GM21723 (cell line): ENCODE measurements around the gene DVL3.

Source experiments
- ATAC-seq: cut with Tn5 transposase; IDR thresholded peaks from one replicate; pipeline ENCODE4 v1.9.1; 2021; ENCODE audit warnings: mild to moderate bottlenecking, moderate library complexity; ENCODE audit not compliant: unreplicated experiment

The DVL3 gene

DNA sequence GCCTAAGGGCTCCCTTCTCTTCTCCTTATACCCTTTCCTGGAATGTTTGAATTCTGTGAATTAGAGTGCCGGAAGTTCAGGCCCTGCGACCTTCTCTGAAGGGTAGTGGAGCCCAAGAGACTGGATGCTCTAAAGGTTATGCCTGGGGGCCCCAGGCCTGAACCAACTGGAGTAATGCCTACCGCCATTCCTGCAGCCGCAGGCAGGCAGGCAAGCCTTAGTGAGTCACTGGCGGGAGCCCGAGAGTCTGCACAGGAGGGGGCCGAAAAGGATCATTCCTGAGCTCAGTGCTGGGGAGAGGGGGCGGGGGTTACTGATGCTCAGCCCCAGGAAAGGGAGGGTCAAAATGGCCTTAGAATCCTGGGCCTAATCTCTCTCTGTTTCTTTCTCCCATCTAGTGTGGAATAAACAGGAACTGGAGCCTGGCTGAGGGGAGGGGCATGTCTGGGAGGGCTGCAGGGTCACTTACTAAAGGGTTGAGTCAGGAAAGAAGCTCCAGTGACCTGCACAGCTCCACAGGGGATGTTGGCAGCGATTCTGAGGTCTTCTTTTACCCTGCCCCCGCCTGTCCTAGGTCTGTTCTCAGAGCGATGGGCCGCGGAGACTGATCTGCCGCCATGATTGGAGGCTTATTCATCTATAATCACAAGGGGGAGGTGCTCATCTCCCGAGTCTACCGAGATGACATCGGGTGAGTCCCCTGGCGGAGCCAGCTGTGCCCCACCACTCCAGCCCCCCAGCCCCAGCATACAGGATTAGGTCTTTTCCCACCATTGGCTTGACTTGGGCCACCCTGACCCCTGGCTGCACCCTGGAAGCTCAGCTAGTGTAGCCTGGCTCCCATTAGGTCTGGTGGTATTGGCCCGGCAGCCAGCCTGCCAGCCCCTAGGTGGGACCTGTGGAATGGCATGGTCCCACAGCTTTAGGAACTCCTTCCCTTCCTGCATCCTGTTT lies 21.5 kb downstream of the DVL3 start:
- ATAC-seq = no peak

DNA sequence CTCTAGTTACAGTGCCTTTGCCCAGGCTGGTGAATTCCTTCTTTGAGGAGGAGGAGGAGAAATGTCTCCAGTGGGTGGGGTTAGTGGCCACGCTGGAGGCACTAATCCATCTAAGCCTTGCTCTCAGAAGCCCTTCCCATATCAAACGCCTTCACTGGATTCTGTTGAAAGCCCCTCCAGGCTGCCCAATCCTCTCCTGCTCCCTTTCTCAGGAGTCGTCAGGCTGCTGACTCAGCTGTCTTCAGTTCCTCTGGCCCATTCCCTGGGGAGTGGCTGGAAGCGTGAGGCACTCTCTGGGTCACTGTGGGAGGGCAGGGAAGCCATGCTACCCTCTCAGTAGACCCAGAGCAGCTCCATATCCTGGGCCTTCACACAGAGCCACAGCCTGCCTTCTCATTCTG lies 22.2 kb downstream of the DVL3 start:
- ATAC-seq = no peak

DNA sequence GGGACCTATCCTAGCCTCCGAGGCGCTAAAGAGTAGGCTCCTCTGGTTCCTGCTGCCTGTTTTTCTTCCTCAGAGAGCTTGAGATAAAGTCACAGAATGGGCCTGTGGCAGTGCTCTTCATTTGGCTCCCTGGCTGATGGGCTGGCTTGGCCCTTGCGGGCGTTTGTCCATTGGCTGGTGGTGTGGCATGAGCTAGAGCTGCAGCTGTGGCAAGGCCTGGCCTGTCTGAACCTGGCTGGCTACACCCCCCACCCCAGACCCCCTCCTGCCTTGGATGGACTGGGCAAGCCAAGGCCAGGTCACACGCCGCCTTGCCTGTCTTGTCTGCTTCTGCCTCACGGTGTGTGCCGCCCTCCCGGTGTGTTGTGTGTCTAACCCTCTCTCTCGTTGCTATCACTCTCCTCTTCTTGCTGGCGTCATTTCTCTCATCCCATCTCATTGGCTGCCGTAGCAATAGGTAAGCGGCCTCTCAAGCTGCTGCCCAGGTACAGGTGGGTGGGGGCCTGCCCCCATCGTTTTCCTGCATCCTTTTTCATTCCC lies 22.7 kb downstream of the DVL3 start:
- no peak for ATAC-seq

GRCh38 chr3:184178521-184179138 lies 23.5 kb downstream of the DVL3 start:
- no peak for ATAC-seq

GRCh38 chr3:184180165-184180564 lies 25.0 kb downstream of the DVL3 start:
- no peak for ATAC-seq

DNA sequence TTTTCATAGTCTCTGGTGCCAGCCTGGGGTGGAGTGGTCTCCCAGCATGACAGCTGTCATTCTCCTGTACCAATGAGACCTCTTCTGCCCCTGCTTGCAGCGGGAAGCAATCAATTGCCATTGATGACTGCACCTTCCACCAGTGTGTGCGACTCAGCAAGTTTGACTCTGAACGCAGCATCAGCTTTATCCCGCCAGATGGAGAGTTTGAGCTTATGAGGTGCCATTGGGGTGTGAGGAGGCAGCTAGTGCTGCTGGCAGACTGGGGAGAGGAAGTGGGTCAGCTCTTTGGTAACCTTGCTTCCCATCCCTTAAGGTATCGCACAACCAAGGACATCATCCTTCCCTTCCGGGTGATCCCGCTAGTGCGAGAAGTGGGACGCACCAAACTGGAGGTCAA lies 26.4 kb downstream of the DVL3 start:
- no peak for ATAC-seq

GRCh38 chr3:184183679-184184078 lies 28.5 kb downstream of the DVL3 start:
- ATAC-seq = no peak

DNA sequence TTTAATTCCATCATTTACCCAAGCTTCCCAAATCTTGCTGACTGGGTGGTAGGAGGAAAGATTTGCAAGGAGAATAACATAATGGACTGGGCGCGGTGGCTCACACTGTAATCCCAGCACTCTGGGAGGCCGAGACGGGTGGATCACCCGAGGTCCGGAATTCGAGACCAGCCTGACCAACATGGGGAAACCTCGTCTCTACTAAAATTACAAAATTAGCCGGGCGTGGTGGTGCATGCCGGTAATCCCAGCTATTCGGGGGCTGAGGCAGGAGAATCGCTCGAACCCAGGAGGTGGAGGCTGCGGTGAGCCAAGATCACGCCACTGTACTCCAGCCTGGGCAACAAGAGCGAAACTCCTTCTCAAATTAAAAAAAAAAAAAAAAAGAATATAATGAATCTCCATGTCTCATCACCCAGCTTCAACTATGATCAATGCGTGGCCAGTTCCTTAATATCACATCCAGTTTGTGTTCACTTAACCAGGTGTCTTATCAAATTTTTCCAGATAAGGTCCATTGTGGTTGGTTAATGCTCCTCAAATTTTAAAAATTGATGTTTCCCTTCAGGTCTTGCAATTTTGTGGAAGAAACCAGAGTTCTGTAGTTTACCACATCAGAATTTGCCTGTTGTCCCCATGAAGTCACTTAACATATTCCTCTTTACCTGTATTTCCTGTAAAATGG lies 29.5 kb downstream of the DVL3 start:
- ATAC-seq = no peak

- peak; percentile 93 for ATAC-seq
These were observed 30.4 kb downstream of the DVL3 start for GRCh38 chr3:184185461-184186183.

DNA sequence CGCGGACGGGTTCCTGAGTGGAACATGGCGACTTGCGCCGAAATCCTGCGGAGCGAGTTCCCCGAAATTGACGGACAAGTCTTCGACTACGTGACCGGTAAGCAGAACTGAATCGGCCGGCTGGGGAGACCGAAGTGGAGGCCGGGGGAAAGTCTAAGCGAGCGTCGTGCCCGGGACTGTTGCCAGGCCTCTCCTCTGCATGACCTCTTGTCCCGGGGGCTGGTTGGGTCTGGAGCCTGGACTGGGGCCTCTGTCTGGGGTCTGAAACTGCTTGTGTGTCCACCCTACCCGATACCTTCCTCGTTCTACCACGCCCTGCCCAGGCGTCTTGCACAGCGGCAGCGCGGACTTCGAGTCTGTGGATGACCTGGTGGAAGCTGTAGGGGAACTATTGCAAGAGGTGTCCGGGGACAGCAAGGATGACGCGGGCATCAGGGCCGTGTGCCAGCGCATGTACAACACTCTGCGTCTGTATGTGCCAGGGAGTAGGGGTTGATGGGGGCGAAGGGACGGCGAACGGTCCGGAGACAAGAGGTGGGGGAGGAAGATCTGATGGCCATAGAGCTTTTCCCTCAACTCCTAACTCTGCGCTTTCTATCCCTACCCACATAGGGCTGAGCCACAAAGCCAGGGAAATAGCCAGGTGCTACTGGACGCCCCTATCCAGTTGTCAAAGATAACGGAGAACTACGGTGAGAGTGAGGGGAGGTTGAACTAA lies 31.2 kb downstream of the DVL3 start, which contains the start of gene ABCF3:
TSS of gene ABCF3 (plus strand) at position 16 of the 718 bp plus-strand sequence. CDS start at position 25, 9 bp downstream.
- ATAC-seq = peak; percentile 31

DNA sequence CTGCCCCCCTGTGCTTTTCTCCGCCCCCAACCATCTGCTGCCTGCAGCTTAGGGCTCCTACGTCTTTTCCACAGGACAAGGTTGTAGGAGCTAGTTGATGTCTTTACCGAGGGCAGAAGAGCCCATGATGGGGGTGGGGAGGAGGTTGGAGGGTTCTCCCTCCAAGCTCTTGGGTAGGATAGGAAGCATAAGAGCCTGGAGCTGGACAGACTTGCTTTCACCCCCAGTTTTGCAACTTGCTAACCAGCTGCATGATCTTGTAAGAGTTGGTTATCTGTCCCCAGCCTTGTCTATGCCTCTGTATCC lies 31.7 kb downstream of the DVL3 start:
- ATAC-seq = no peak

DNA sequence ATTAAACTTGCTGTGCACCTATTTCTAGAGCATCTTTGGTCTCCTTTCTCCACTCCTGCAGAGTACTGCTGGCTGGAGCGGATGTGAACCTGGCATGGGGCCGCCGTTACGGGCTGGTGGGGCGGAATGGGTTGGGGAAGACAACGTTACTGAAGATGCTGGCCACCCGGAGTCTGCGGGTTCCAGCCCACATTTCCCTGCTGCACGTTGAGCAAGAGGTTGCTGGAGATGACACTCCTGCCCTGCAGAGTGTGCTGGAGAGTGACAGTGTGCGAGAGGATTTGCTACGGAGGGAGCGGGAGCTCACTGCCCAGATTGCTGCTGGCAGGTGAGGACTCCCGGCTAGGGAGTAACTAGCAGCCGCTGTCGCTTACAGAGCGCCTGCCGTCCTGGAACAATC lies 32.9 kb downstream of the DVL3 start:
- ATAC-seq = no peak

- no peak for ATAC-seq
These were observed 34.2 kb downstream of the DVL3 start for GRCh38 chr3:184189421-184189820.

- no peak for ATAC-seq
These were observed 37.7 kb downstream of the DVL3 start for GRCh38 chr3:184192889-184193288.

- no peak for ATAC-seq
These were observed 38.9 kb downstream of the DVL3 start for GRCh38 chr3:184193991-184194539.

- no peak for ATAC-seq
These were observed 41.4 kb downstream of the DVL3 start for GRCh38 chr3:184196536-184196935.

DNA sequence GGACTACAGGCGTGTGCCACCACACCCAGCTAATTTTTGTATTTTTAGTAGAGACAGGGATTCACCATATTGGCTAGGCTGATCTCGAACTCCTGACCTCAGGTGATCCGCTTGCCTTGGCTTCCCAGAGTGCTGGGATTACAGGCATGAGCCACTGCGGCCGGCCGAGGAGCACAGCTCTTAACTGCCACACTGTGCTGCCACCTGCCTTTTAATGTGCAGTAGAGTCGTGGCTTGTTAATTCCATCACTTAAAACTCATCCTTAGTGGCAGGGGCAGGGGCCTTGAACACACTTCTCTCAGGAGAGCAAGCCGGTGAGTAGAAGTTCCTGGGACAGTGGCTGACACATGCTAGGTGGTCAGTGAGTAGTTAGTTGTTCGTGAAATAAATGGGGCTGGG lies 43.3 kb downstream of the DVL3 start:
- no peak for ATAC-seq

- ATAC-seq = no peak
These were observed 45.6 kb downstream of the DVL3 start for GRCh38 chr3:184200825-184201224.

GRCh38 chr3:184203526-184203925 lies 48.3 kb downstream of the DVL3 start:
- ATAC-seq = no peak
